GM08714 (cell line): ENCODE data around the gene GTPBP6.

Source experiments
- H3K4me3 ChIP-seq: fragments of 200-500 bp; sonication (Bioruptor generic); 2 replicates; pipeline ENCODE4 v1.5.1; 2014; ENCODE audit warnings: mild to moderate bottlenecking, low read length, inconsistent platforms
- ZNF274 ChIP-seq: IDR thresholded peaks from 2 replicates; pipeline ENCODE4 v1.6.1; 2012; ENCODE audit warnings: mild to moderate bottlenecking, low read depth, low read length

GTPBP6 gene, protein sequence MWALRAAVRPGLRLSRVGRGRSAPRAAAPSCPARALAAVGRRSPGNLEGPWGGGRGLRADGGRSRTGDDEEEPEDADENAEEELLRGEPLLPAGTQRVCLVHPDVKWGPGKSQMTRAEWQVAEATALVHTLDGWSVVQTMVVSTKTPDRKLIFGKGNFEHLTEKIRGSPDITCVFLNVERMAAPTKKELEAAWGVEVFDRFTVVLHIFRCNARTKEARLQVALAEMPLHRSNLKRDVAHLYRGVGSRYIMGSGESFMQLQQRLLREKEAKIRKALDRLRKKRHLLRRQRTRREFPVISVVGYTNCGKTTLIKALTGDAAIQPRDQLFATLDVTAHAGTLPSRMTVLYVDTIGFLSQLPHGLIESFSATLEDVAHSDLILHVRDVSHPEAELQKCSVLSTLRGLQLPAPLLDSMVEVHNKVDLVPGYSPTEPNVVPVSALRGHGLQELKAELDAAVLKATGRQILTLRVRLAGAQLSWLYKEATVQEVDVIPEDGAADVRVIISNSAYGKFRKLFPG

GRCh38 chrX:318739-319578, at the start of gene GTPBP6:
GTPBP6 (minus strand) TSS chrX:318796; CDS start chrX:318787, 9 bp downstream.
- TF ChIP-seq ZNF274 = no peak
- peak within 1 kb of the TSS; percentile 92 for H3K4me3 ChIP-seq

DNA sequence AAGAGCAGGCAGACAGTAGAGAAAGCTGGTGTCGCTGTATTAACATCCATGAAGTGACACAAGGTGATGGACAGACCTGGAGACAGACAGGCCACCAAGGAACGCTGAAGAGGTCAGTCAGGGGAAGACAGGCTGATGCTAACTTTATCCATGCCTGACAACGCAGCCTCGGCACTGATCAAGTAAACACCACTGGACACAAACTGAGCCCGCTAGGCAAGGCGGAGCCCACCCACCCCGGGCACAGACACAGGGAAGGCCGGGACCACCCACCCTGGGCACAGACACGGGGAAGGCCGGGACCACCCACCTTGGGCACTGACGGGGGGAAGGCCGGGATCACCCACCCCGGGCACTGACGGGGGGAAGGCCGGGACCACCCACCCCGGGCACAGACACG, 49.3 kb upstream of the GTPBP6 start:
- no peak overlapping the region for H3K4me3 ChIP-seq
- no peak for TF ChIP-seq ZNF274

DNA sequence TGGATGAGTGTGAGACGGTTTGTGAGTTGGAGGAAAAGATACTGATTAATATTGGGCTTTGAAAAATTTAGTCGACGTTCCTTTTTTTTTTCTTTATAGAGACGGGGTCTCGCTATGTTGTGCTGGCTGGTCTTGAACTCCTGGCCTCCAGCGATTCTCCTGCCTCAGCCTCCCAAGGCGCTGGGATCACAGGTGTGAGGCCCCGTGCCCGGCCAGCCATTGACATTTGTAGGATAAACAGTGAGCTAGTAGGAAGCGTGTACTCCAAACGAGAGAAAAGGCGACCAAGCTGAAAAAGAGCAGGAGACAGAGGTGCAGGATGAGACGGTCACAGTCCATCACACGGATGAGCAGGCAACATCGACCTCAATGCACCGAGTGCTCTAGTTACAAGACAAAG, 48.8 kb upstream of the GTPBP6 start:
- no peak overlapping the region for H3K4me3 ChIP-seq
- TF ChIP-seq ZNF274 = no peak

- H3K4me3 ChIP-seq = no peak overlapping the region
- no peak for TF ChIP-seq ZNF274
Observed at GRCh38 chrX:363621-364375, 45.2 kb upstream of the GTPBP6 start.

DNA sequence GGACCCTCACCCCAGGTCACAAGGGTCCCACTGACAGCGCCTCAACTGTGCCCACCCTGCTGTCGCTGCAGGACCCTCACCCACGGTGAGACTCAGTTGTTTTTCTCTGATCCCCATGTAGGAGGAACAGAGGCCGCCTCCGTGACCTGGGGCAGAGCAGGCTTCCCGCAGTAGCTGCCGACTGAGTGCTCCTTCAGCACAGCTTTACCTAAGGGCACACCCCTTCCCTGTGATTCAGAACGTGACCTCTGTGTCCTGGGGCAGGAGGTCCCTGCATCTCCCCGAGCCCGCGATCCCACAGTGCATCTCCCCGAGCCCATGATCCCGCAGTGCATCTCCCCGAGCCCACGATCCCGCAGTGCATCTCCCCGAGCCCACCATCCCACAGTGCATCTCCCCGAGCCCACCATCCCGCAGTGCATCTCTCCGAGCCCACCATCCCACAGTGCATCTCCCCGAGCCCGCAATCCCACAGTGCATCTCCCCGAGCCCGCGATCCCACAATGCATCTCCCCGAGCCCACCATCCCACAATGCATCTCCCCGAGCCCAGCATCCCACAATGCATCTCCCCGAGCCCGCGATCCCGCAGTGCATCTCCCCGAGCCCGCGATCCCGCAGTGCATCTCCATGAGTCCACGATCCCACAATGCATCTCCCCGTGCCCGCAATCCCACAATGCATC, 44.5 kb upstream of the GTPBP6 start:
- no peak for TF ChIP-seq ZNF274
- H3K4me3 ChIP-seq = no peak overlapping the region

DNA sequence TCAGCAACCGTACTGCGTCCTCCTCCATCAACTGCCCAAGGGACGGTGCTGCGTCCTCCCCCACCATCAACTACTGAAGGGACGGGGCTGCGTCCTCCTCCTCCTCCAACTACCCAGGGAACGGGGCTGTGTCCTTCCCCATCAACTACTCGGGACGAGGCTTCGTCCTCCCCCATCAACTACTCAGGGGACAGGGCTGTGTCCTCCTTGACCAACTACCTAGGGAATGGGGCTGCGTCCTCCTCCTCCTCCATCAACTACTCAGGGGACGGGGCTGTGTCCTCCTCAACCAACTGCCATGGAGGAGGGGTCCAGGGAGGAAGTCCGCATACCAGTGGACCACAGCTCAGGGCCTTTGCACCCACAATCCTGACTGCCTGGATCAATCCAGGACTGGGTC, 43.8 kb upstream of the GTPBP6 start:
- no peak overlapping the region for H3K4me3 ChIP-seq
- TF ChIP-seq ZNF274 = no peak

DNA sequence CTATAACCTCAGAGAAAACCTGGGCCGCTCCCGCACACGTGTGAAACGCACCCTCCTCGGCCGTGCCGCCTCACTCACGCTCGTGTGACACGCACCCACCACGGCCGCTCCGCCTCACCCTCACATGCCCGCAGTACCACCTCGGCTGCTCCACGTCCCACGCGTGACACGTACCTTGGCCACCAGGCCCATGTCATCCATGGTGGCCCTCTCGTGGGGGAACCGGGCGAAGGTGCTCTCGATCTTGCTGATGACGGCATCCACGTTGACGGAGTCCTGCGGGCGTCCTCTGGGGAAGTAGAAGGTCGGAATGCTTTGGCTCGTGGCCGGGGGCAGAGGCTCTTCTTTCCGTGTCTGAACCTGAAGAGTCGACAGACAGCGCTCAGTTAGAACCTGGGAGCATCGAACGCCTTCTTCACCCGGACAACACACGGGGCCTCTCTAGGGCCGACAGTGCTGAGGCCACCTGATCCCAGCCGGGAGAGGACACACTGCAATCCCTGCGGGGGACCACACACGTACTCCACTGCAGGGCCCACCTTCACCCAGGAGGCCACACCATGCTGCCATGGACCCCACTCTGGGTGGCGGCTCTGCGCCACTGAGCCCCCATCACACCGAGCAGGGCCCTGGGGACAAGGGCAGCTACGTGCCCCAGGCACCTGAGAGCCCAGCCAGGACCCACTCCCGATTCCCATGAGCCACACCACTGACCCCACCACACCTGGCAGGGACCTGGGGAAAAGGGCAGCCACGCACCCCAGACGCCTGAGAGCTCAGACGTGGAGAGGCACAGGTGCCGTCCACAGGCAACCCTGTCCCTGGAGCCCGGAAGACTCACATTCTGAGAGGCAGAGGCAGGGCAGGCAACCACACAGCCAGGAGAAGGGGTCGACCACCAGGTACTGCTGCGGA, 42.9 kb upstream of the GTPBP6 start:
- H3K4me3 ChIP-seq = no peak overlapping the region
- no peak for TF ChIP-seq ZNF274

DNA sequence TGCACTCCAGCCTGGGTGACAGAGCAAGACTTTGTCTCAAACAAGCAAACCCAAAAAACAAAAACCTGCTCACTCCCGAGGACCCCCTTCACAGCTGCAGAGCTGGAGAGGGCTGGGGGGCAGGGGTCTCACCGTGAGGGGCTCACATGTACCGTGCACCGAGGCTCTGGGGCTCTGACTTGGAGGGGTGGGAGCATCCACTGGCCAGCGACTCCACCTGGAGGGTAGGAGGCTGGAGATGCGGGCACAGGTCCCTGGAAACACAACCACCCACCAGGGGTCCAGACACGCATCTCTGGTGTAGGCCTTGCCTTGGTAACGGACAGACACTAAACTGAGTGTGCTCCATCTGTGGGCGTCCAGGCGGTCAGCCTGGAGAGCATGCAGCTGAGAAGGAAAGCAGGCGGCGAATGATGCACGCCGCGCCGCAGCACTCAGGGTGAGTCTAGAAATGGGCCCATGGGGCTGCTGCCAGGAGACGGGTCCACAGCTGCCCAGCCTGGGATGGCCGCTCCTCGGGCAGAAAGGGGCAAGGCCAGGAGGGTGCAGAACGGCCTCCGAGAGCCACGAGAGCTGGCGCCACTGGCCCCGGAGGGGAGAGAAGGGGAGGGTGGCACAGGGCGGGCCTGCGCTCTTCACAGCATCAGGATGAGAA, 42.0 kb upstream of the GTPBP6 start:
- TF ChIP-seq ZNF274 = no peak
- H3K4me3 ChIP-seq = no peak overlapping the region

DNA sequence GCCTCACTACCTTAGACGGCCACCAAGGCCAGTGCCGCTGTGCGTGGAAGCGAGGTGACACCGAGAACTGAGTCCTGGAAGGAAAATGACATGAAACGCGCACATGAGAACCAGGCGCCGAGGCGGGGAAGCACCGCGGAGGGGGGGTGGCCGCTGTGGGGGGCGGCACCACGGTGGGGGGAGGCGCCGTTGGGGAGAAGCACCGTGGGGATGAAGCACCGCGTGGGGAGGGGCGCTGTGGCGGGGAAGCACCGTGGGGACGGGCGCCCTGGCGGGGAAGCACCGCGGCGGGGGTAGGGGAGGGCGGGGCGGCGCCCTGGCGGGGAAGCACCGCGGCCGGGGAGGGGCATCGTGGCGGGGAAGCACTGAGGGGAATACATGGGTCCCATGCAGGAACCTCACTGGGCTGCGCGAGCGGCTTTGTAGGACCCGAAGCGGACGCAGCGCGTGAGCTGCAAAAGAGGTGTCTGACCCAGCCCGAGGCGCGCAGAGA, 40.1 kb upstream of the GTPBP6 start:
- H3K4me3 ChIP-seq = no peak overlapping the region
- TF ChIP-seq ZNF274 = no peak

DNA sequence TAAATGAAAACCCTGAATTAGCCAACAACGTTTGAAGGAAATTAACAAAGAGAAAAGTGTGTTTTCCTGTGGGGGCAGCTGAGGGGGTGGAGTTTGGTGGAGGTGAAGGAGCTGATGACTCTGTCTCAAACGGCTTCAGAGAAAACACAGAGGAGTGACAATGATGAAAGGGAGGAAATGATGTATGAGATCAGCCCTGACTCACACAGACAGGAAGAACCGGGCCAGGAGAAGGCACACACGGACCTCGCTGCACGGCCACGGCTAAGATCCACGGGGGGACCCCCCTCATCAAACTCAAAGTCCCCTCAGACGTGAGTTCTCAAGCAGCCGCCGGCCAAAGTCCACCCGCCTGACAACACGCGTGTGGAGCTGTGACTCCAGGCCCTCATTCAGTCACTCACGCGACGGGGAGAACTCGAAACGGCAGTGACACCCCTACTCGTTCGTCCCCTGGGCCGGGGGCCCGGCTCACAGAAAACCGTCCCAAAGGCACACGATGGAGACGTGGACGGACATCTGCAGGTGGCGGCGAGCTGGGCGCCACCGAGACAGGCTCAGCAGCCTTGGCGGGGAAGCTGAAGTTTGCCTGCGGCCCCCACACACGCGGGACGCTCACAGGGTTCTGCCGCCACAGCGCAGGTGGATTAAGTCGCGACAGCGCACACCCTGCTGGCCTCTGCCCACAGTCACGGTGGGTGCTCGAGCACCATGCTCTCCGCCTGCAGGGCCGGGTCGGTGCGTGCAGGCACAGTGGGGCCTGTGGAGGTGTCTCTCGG, 39.3 kb upstream of the GTPBP6 start:
- TF ChIP-seq ZNF274 = no peak
- no peak overlapping the region for H3K4me3 ChIP-seq

DNA sequence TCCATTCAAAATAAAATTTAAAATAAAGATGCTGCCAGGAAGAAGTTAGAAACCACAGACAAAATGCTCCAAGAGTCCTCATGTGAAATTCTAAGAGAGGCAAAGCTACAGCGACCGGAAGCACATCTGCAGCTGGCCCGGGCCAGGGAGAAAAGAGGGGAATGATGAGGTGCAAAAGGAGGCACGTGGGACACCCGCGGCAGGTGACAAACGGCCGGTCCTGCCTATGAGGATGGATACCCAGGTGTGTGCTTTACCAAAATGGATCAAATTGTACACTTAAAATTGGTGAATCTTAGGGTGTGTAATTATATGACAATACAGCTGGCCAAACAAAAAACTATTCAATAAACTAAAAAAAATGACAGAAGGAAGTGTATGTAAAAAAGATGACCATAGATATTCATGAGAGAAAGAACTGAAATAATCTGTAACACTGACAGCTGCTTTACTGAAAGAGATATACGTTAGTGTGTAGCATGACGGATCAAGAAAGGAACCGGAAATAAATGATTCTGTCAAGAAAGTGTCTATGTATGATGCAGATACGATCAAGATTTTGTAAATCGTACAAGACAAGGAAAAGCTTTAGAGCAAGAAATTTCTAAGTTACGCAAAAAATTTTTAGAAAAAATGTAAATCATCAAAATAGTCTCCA, 38.6 kb upstream of the GTPBP6 start:
- TF ChIP-seq ZNF274 = no peak
- H3K4me3 ChIP-seq = no peak overlapping the region
